ENCODE data around the gene PNPT1. TPM values are rescaled to one million over a fixed set of nuclear protein-coding genes. Genes with fewer than 3 reads are reported as not detected.
"Not testable (repeated sequence)": the region's sequence is repeated elsewhere in the genome, so short reads cannot be mapped to it uniquely, and the experiment has no call there.

Gene PNPT1
- total RNA-seq, 1 donor from 2014 or later, result 22.3 TPM

DNA sequence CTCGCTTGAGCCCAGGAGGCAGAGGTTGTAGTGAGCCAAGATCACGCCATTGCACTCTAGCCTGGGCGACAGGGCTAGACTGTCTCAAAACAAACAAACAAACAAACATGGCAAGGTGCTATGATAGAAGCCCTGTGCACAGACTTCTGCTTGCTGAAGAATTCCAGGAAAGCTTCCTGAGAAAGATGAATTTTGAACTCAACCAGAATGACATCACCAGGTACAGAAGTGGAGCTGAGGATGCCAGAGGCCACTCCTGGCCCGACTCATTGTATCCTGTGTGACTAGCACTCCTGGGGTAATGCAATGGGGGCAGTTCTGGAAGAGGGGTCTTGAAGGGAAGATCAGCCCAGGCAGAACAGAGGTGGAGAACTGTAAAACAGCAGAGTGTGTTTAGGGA lies 22.0 kb upstream of the PNPT1 start:
- H3K27me3 ChIP-seq (ENCODE audit: control insufficient read depth, insufficient read depth, low read length), result no peaks in the 10 kb centered on the region
- no peak for DNase-seq (ENCODE audit: low read depth)
- no peak overlapping the region for H3K4me3 ChIP-seq (ENCODE audit: low read depth, low read length)
- TF ChIP-seq, protein P1, sequence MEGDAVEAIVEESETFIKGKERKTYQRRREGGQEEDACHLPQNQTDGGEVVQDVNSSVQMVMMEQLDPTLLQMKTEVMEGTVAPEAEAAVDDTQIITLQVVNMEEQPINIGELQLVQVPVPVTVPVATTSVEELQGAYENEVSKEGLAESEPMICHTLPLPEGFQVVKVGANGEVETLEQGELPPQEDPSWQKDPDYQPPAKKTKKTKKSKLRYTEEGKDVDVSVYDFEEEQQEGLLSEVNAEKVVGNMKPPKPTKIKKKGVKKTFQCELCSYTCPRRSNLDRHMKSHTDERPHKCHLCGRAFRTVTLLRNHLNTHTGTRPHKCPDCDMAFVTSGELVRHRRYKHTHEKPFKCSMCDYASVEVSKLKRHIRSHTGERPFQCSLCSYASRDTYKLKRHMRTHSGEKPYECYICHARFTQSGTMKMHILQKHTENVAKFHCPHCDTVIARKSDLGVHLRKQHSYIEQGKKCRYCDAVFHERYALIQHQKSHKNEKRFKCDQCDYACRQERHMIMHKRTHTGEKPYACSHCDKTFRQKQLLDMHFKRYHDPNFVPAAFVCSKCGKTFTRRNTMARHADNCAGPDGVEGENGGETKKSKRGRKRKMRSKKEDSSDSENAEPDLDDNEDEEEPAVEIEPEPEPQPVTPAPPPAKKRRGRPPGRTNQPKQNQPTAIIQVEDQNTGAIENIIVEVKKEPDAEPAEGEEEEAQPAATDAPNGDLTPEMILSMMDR (IDR thresholded peaks at IDR 0.05; ENCODE audit: insufficient read depth, low read length, poor library complexity, severe bottlenecking), result no peak
- no peaks in the 10 kb centered on the region for H3K36me3 ChIP-seq (ENCODE audit: control insufficient read depth, insufficient read depth, low read length)

DNA sequence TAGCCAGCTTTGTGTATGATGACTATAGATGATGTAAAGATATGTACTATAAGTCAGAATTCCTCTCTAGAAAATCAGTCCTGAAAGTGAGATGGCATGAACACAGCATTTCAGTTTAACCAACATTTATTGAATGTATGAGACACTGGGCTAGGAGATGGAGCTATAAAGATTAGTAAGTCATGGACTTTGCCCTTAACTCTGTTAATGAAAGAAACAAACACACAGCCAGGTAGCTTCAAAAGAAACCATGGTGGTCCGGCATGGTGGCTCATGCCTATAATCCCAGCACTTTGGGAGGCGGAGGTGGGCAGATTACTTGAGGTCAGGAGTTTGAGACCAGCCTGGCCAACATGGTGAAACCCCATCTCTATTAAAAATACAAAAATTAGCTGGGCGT lies 21.5 kb upstream of the PNPT1 start:
- H3K27me3 ChIP-seq (ENCODE audit: control insufficient read depth, insufficient read depth, low read length); H3K4me3 ChIP-seq (ENCODE audit: low read depth, low read length); DNase-seq (ENCODE audit: low read depth): not testable (repeated sequence)

DNA sequence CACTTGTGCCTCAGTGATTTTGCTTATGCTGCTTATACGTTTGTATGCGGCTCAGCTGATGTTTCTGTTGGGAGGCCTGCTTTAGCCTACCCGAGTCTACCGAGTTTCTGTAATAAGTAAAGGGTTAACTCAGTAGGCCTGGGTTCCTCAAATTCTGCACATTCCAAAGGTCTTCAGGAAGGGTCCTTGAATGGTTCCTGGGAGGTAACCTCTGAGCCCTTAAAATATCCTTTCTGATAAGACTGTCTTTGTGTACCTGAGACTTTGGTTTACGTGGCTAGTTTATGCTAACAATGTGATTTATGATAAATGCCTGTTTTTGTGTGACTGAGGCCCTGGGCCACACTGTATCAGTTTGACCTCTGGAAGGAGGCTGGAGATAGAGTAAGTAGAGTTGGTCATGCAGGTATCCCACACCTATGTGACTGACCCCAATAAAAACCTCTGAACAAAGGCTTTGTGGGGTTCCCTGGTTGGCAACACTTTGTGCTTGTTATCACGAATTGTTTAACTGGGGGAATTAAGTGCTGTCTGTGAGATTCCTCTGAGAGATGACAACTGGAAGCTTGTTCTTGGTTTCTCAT lies 18.9 kb upstream of the PNPT1 start:
- TF ChIP-seq, protein P1 (IDR thresholded peaks at IDR 0.05; ENCODE audit: insufficient read depth, low read length, poor library complexity, severe bottlenecking), result no peak
- no peaks in the 10 kb centered on the region for H3K27me3 ChIP-seq (ENCODE audit: control insufficient read depth, insufficient read depth, low read length)
- H3K36me3 ChIP-seq (ENCODE audit: control insufficient read depth, insufficient read depth, low read length), result no peaks in the 10 kb centered on the region
- no peak overlapping the region for H3K4me3 ChIP-seq (ENCODE audit: low read depth, low read length)
- no peak for DNase-seq (ENCODE audit: low read depth)

More for the DNA sequence above, 21.5 kb upstream of the PNPT1 start:
- H3K36me3 ChIP-seq (ENCODE audit: control insufficient read depth, insufficient read depth, low read length), result not testable (repeated sequence)

DNA sequence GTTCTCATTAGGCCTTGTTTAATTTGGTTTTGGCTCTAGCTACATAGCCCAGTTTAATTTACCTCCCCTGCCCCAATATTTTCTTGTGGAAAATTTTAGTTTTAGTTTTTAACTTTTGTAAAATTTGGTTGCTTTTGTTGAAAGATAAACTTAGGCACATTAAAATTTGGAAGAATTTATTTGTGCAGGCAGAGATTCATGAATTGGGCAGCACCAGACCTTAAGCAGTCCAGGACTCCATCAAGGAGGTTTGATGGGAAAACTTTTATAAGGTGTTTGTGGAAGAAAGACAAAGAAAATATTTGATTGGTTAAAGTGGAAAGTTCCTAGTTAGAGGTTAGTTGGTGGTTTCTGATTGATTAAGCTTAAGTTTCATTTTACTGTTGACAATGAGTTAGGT lies 16.4 kb upstream of the PNPT1 start:
- H3K27me3 ChIP-seq (ENCODE audit: control insufficient read depth, insufficient read depth, low read length), result no peaks in the 10 kb centered on the region
- no peak overlapping the region for H3K4me3 ChIP-seq (ENCODE audit: low read depth, low read length)

DNA sequence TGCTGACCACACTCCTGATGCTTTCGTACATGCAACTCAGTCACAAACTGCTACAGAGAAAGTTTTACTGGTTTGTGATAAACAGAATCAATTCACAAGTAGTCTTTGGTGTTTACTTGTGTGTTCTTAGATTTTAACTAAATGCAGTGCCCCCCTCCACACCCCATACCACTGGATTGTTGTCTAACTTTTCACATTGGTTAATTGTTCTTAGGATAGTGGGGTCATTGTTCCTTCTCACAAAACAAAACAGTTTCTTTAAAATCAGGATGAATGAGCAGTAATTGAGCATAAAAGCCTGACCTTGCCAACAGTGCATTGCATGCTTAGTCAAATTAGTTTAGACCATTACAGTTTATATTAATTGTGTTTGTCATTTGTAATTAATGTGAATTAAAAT lies 14.1 kb upstream of the PNPT1 start:
- TF ChIP-seq, protein P1 (IDR thresholded peaks at IDR 0.05; ENCODE audit: insufficient read depth, low read length, poor library complexity, severe bottlenecking), result no peak
- Histone ChIP-seq H3K27me3 (ENCODE audit: control insufficient read depth, insufficient read depth, low read length) (no peaks in the 10 kb centered on the region), H3K36me3 (ENCODE audit: control insufficient read depth, insufficient read depth, low read length) (no peaks in the 10 kb centered on the region), H3K4me3 (ENCODE audit: low read depth, low read length) (no peak overlapping the region)
- no peak for DNase-seq (ENCODE audit: low read depth)

More for the DNA sequence above, 16.4 kb upstream of the PNPT1 start:
- no peak for DNase-seq (ENCODE audit: low read depth)
- no peaks in the 10 kb centered on the region for H3K36me3 ChIP-seq (ENCODE audit: control insufficient read depth, insufficient read depth, low read length)
- TF ChIP-seq, protein P1 (IDR thresholded peaks at IDR 0.05; ENCODE audit: insufficient read depth, low read length, poor library complexity, severe bottlenecking), result no peak

DNA sequence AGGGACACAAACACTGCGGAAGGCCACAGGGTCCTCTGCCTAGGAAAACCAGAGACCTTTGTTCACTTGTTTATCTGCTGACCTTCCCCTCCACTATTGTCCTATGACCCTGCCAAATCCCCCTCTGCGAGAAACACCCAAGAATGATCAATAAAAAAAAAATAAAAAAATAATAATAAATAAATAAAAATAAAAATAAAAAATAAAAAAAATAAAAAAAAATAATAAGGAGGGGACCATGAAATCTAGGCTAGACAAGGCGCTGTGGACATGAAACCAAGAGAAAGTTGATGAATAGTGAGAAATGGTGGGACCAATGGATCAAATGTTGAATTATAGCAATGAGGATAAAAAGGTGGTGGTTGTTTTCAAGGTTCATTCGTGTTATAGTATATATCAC lies 12.6 kb upstream of the PNPT1 start:
- DNase-seq (ENCODE audit: low read depth); H3K27me3 ChIP-seq (ENCODE audit: control insufficient read depth, insufficient read depth, low read length); H3K4me3 ChIP-seq (ENCODE audit: low read depth, low read length); H3K36me3 ChIP-seq (ENCODE audit: control insufficient read depth, insufficient read depth, low read length): not testable (repeated sequence)

DNA sequence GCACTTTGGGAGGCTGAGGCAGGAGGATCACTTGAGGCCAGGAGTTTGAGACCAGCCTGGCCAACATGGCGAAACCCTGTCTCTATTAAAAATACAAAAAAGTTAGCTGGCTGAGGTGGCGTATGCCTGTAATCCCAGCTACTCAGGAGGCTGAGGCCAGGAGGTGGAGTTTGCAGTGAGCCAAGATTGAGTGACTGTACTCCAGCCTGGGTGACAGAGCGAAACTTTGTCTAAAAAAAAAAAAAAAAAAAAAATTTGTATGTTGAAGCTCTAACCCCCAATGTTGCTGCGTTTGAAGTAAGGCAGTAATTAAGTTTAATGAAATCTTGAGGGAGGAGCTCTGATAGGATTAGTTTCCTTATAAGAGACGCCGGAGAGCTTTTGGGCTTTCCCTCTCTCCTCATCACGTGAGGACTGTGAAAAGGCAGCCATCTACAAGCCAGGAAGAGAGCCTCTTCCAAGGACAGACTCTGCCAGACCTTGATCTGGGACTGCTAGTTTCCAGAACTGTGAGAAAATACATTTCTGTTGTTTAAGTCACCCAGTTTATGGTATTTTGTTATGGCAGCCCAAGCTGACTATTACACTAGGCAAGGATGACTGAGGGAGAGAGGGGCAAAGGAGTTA lies 11.5 kb upstream of the PNPT1 start:
- Histone ChIP-seq H3K27me3 (ENCODE audit: control insufficient read depth, insufficient read depth, low read length) (no peaks in the 10 kb centered on the region), H3K4me3 (ENCODE audit: low read depth, low read length) (no peak overlapping the region), H3K36me3 (ENCODE audit: control insufficient read depth, insufficient read depth, low read length) (no peaks in the 10 kb centered on the region)
- TF ChIP-seq, protein P1 (IDR thresholded peaks at IDR 0.05; ENCODE audit: insufficient read depth, low read length, poor library complexity, severe bottlenecking), result no peak
- DNase-seq (ENCODE audit: low read depth), result no peak
